Left ventricle myocardium inferior (tissue), 1 donor: ENCODE results near the gene TEAD1. TPM values are rescaled to one million over a fixed set of nuclear protein-coding genes. Genes with fewer than 3 reads are reported as not detected.

Experiments used
- DNase-seq: peaks from one replicate; pipeline ENCODE4 v3.0.0-alpha.2; 2020
- H3K27ac ChIP-seq: fragments of 200-600 bp; replicated peaks from 2 replicates; pipeline ENCODE4 v1.8.0; 2021
- H3K27me3 ChIP-seq: fragments of 200-600 bp; 2 replicates; pipeline ENCODE4 v1.8.0; 2021; ENCODE audit warnings: low read depth
- H3K36me3 ChIP-seq: fragments of 200-600 bp; 2 replicates; pipeline ENCODE4 v1.8.0; 2021
- H3K4me1 ChIP-seq: fragments of 200-600 bp; 2 replicates; pipeline ENCODE4 v1.8.0; 2021
- H3K4me3 ChIP-seq: fragments of 200-600 bp; 2 replicates; pipeline ENCODE4 v1.8.0; 2021; ENCODE audit warnings: mild to moderate bottlenecking, moderate library complexity
- H3K9me3 ChIP-seq: fragments of 200-600 bp; replicated peaks from 2 replicates; pipeline ENCODE4 v1.8.0; 2021
- CTCF ChIP-seq: fragments of 200-600 bp; IDR thresholded peaks from 2 replicates; pipeline ENCODE4 v1.8.0; 2021; ENCODE audit warnings: antibody characterized with exemption, mild to moderate bottlenecking, borderline replicate concordance
- intact Hi-C: fragments of 100-400 bp; cut with micrococcal nuclease; formaldehyde crosslinking; loops from one replicate; pipeline ENCODE4 v1.11.0; 2022
- total RNA-seq: library from RNA; stranded (reverse); fragmentation: NEBNext Ultra II Directional; extraction: Animal tissue kit (Norgen Biotek cat#: 25700); gene quantifications from one replicate; pipeline ENCODE4 v1.2.1, GENCODE V29; 2021
- donor health status: DM: no; HTN: yes; CAD: no; lungs with severe emphysema.

TEAD1 gene
- total RNA-seq, 1 donor from 2014 or later: 121 TPM

- Histone ChIP-seq H3K27me3 (no peaks in the 10 kb centered on the region), H3K36me3 (no peaks in the 10 kb centered on the region), H3K9me3 (no peaks in the 10 kb centered on the region), H3K4me3 (no peak overlapping the region), H3K27ac (no peak overlapping the region), H3K4me1 (peaks cover 100% of the 10 kb centered on the region)
- no peak for TF ChIP-seq CTCF
- DNase-seq: no peak
- intact Hi-C loops: loop anchor here (10.0 kb wide), 1 partner anchor 140 kb away; no protein-coding TSS in a partner anchor
Measured at GRCh38 chr11:12684816-12685215, 10.6 kb downstream of the TEAD1 start.

GRCh38 chr11:12685229-12685628, 11.0 kb downstream of the TEAD1 start:
- no peaks in the 10 kb centered on the region for H3K27me3 ChIP-seq
- no peak overlapping the region for H3K4me3 ChIP-seq
- H3K36me3 ChIP-seq: no peaks in the 10 kb centered on the region
- peaks cover 99% of the 10 kb centered on the region for H3K4me1 ChIP-seq
- intact Hi-C loops: loop anchor here (10.0 kb wide), 1 partner anchor 140 kb away; no protein-coding TSS in a partner anchor
- no peak for DNase-seq
- no peak for TF ChIP-seq CTCF
- H3K27ac ChIP-seq: no peak overlapping the region
- H3K9me3 ChIP-seq: no peaks in the 10 kb centered on the region

GRCh38 chr11:12686246-12687060, 12.2 kb downstream of the TEAD1 start:
- no peak overlapping the region for H3K4me3 ChIP-seq
- intact Hi-C loops: loop anchor here (10.0 kb wide), 1 partner anchor 138 kb away; no protein-coding TSS in a partner anchor
- H3K27ac ChIP-seq: no peak overlapping the region
- H3K36me3 ChIP-seq: no peaks in the 10 kb centered on the region
- peaks cover 99% of the 10 kb centered on the region for H3K4me1 ChIP-seq
- H3K27me3 ChIP-seq: no peaks in the 10 kb centered on the region
- TF ChIP-seq CTCF: no peak
- no peaks in the 10 kb centered on the region for H3K9me3 ChIP-seq
- DNase-seq: no peak

- H3K4me1 ChIP-seq: peaks cover 99% of the 10 kb centered on the region
- H3K9me3 ChIP-seq: no peaks in the 10 kb centered on the region
- no peaks in the 10 kb centered on the region for H3K27me3 ChIP-seq
- H3K27ac ChIP-seq: no peak overlapping the region
- H3K4me3 ChIP-seq: no peak overlapping the region
- TF ChIP-seq CTCF: no peak
- no peaks in the 10 kb centered on the region for H3K36me3 ChIP-seq
- no peak for DNase-seq
- intact Hi-C loops: loop anchor here (10.0 kb wide), 1 partner anchor 138 kb away; no protein-coding TSS in a partner anchor
Measured at GRCh38 chr11:12687216-12687623, 13.0 kb downstream of the TEAD1 start.

- H3K4me1 ChIP-seq: peaks cover 99% of the 10 kb centered on the region
- intact Hi-C loops: loop anchor here (10.0 kb wide), 1 partner anchor 137 kb away; no protein-coding TSS in a partner anchor
Measured at GRCh38 chr11:12687740-12688139, 13.5 kb downstream of the TEAD1 start.

More at GRCh38 chr11:12687740-12688139, 13.5 kb downstream of the TEAD1 start:
- no peaks in the 10 kb centered on the region for H3K9me3 ChIP-seq
- H3K36me3 ChIP-seq: no peaks in the 10 kb centered on the region
- no peak for DNase-seq
- no peak for TF ChIP-seq CTCF
- no peak overlapping the region for H3K27ac ChIP-seq
- H3K27me3 ChIP-seq: no peaks in the 10 kb centered on the region
- H3K4me3 ChIP-seq: no peak overlapping the region
